Activated CD4-positive, alpha-beta T cell treated with anti-CD3 and anti-CD28 coated beads for 48 hours (primary cell): ENCODE results near the gene MRPL20.
"Not testable (repeated sequence)": the region's sequence is repeated elsewhere in the genome, so short reads cannot be mapped to it uniquely, and the experiment has no call there.

Source experiments
- DNase-seq: peaks from one replicate; pipeline ENCODE4 v3.0.0-alpha.2; 2020

MRPL20 gene

DNA sequence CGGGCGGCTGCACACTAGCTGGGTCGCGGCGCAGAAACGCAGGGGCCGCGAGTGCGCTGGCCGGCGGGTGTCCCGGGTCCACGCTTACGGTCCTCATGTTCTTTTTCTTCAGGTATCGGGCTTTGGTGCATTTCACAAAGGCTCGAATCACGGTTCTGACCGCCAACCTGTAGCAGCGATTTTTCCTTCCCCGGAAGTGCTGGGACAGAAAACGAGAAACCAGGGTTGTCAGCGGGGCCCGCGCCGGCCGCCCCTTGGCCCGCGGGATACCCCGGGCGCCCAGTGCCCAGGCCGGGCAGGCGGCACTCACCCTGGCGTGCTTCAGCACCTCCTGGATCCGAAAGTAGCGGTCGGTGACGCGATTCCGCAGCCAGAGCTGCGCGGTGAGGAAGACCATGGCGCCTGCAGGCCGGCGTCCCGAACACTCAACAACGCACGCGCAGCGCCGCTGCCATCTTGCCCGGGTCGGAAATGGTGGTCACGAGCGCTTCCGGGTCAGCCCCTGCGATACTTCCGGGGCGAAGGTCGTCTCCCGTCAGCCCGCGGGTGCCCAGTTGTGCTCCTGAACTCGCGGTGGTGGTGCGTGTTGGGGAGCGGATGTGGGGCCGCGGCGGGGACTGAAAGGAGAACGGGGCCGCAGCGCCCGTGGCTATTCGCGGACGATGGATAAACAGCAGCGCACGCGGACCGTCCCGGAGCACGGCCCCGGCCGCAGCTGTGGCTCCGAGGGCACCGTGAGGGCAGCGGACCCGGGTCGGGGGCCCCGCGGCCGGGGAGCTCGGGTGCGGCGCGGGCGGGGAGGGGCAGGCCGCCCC is at the start of gene MRPL20:
Gene MRPL20 (minus strand): TSS at position 473 of the 815 bp plus-strand sequence. CDS start 76 bp downstream, at position 397.
- DNase-seq, result peak; percentile 97

DNA sequence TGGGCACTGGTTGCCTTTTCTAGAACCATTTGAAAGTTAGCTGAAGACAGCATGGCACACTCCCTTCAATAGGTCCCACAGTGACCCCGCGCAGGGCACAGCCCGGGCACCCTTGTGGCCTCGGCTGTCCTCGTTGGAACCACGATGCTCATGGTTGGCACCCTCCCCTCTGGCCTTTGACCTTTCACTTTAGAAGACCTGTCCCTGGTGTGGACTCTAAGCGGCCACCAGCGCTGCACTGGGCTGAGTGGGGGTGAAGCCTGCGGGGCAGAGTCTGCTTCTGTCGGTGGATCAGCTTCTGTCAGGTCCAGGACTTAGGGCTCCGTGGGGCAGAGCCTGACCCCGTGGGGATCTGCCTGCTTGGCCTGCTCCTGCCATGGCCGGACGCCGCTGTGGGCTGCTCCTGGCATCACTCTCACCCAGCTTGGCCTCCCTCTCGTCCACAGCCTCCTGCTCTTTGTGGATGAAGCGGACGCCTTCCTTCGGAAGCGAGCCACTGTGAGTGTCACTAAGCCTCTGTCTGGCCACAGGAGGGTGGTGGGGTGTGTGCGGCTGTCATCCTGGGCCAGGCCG is 49.7 kb upstream of the MRPL20 start:
- not testable (repeated sequence) for DNase-seq

DNA sequence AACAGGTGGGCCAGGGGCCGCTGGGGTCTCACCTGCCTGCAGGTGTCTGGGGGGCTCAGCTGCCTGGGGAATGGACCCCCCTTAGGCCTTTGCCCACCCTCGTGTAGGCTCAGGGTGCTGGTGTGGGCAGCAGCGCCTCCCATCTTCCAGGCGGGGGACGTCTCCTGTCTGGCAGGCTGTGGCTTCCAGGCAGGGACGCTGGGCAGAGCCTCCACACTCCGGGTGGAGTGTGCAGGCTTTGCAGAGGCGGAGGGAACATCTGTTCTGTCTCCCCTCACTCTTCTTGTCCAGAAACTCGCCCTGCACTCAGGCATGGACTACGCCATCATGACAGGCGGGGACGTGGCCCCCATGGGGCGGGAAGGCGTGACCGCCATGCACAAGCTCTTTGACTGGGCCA is 48.8 kb upstream of the MRPL20 start:
- not testable (repeated sequence) for DNase-seq

DNA sequence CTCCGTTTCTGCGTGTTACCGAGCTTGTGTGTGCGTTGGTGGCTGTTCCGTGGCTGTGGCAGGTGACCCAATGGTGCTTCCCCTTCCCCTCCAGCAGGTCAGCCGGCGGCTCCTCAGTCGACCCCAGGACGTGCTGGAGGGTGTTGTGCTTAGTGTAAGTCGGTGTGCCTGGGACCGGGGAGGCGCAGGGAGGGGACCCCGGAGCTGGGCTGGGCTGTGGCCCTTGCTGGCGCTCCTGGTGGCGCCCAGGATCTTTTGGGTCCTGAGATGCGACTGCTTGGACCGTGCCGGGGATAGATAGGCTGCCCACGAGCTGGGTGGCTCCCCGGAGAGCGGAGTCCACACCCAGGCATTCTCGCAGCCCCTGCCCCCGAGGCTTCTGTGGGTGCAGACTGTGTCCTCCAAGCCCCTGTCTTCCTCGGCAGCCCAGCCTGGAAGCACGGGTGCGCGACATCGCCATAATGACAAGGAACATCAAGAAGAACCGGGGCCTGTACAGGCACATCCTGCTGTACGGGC is 48.3 kb upstream of the MRPL20 start:
- DNase-seq, result no peak

- not testable (repeated sequence) for DNase-seq
These were observed 47.4 kb upstream of the MRPL20 start for GRCh38 chr1:1454286-1455056.

DNA sequence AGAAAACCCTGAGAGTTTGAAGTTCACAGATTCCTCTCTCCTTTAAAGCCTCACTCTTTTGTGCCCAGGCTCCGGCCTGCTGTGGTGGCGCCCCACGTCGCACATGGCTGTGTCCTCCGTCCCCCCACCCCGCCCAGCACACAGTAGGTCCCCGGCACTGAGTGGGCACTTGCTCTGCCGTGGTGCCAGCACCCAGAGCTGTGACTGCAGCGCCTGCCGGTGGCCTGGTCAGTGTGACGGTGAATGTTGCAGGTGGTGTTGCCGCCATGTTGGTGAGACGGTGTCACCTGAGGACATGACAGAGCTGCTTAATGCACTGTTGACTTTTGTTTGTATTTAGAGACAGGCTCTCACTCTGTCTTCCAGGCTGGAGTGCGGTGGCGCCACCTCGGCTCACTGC is 45.8 kb upstream of the MRPL20 start:
- no peak for DNase-seq

- not testable (repeated sequence) for DNase-seq
These were observed 45.3 kb upstream of the MRPL20 start for GRCh38 chr1:1452365-1452739.

- no peak for DNase-seq
These were observed 44.7 kb upstream of the MRPL20 start for GRCh38 chr1:1451696-1452364.

- DNase-seq, result not testable (repeated sequence)
These were observed 43.5 kb upstream of the MRPL20 start for GRCh38 chr1:1450616-1451015.

GRCh38 chr1:1449099-1449739 is 42.1 kb upstream of the MRPL20 start, which contains the start of gene ATAD3C:
Gene ATAD3C, plus strand, starts transcription at chr1:1449689. Its CDS starts 995 bp downstream, at chr1:1450684.
- DNase-seq, result no peak

DNA sequence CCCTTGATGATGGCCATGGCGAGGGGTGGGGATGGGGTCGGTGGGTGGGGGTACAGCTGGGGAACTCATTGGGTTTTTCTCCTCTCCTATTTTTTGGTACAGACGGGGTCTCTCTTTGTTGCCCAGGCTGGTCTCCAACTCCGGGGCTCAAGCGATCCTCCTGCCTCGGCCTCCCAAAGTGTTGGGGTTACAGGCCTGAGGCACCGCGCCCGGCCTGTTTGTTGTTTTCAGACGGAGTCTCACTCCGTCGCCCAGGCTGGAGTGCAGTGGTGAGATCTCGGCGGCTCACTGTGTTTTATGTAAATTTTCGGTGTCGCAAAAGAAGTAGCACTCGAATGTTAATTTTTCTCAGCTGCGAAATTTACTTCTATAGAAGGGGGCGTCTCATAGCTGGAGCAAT is 39.5 kb upstream of the MRPL20 start:
- DNase-seq, result not testable (repeated sequence)

- DNase-seq, result no peak
These were observed 35.1 kb upstream of the MRPL20 start for GRCh38 chr1:1442069-1442770.

DNA sequence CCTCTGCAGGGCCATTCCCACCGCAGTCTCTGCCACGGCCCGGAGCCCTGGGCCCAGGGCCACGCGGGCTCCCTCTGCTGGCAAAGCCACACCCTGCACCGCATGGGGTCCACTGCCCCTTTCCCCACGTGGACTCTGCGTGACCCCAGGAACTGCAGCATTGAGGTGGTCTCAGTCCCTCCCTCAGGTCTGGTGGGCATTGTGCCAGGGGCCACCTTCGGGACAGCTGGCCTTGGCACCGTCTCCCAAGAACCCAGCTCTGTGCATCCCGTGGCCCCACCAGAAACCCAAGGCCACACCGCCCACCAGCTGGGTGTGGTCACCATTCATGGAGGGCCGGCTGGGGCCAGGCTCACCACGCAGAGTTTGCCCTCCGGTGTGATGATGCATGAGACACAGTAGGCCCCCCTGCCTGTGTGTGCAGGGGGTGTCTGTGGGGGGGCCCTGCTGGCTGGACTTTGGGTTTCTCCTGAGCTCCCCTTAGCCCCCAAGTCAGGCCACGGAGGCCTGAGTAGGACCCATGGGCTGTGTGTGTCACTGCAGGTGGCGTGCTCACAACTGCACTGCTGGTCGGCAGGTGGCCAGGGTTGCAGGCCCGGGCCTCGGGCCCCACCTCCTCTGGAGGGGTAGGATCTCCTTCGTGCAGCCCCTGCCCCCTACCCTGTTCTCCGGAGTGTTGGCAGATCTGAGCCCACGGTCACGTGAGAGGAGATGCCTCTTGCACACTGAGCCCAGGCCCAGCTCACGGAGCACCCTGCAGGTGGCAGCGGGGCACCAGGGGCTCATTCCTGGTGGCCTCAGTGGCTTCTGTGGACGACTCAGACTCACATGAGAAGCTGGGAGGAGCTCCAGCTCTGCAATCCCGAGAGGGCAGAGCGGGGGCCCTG is 34.2 kb upstream of the MRPL20 start:
- DNase-seq, result peak; percentile 76

- DNase-seq, result no peak
These were observed 33.3 kb upstream of the MRPL20 start for GRCh38 chr1:1440262-1441001.

DNA sequence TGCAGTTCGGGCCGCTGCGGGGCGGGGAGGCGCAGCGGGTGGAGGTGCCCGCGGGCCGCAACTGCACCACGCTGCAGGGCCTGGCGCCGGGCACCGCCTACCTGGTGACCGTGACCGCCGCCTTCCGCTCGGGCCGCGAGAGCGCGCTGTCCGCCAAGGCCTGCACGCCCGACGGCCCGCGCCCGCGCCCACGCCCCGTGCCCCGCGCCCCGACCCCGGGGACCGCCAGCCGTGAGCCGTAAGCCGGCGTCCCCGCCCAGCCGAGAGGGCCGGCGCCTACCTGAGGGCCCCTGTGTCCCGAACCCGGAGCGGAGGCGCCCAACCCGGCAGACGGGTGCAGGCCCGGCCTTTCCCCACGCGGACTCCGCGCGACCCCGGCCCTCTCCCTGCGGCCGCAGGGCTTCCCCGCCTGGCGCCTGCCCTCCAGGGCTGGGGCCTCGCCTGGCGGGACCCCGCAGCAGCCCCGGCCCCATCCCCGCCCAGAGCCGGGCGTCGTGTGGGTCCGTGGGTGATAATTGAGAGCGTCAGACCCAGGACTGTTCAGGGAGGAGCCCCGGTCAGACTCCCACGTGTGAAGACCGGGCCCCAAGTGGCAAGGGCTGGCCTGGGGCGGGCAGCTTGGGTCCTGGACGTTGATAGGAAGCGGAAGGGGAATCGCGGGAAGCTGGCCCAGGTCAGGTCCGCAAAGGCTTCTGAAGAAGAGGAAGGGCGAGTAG is 32.6 kb upstream of the MRPL20 start:
- no peak for DNase-seq

GRCh38 chr1:1438531-1439381 is 31.7 kb upstream of the MRPL20 start:
- DNase-seq, result no peak

- DNase-seq, result no peak
These were observed 30.8 kb upstream of the MRPL20 start for GRCh38 chr1:1437904-1438376.
